Measurements from ENCODE around the gene SP140.

- TF ChIP-seq POLR2A (IDR thresholded peaks at IDR 0.05): no peak
- TF ChIP-seq, protein P1, sequence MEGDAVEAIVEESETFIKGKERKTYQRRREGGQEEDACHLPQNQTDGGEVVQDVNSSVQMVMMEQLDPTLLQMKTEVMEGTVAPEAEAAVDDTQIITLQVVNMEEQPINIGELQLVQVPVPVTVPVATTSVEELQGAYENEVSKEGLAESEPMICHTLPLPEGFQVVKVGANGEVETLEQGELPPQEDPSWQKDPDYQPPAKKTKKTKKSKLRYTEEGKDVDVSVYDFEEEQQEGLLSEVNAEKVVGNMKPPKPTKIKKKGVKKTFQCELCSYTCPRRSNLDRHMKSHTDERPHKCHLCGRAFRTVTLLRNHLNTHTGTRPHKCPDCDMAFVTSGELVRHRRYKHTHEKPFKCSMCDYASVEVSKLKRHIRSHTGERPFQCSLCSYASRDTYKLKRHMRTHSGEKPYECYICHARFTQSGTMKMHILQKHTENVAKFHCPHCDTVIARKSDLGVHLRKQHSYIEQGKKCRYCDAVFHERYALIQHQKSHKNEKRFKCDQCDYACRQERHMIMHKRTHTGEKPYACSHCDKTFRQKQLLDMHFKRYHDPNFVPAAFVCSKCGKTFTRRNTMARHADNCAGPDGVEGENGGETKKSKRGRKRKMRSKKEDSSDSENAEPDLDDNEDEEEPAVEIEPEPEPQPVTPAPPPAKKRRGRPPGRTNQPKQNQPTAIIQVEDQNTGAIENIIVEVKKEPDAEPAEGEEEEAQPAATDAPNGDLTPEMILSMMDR (IDR thresholded peaks at IDR 0.05): no peak
Measured at GRCh38 chr2:230258483-230258882, 32.9 kb downstream of the SP140 start.
